Activated naive CD4-positive, alpha-beta T cell treated with anti-CD3 and anti-CD28 coated beads, Interleukin-2, amount 10 ng/mL, durations not matched to agents 7 days and 5 days (primary cell): ENCODE data around the gene CSF3.
A peak's percentile ranks its signal among the peaks of the same experiment; 100 is the strongest.

Experiments
- CTCF ChIA-PET: fragments of 350-600 bp; sonication (Branson Sonifier 250); formaldehyde crosslinking; loops from one replicate; lab custom pipeline; 2021; ENCODE audit warnings: antibody characterized with exemption; lab: Charles Lee
- DNase-seq: peaks from one replicate; pipeline ENCODE4 v3.0.0-alpha.2; 2020
- H3K27ac Mint-ChIP-seq: one replicate; pipeline ENCODE4 v1.8.0; 2021; ENCODE audit warnings: mild to moderate bottlenecking, moderate library complexity, mixed read lengths
- H3K27me3 Mint-ChIP-seq: one replicate; pipeline ENCODE4 v1.8.0; 2021; ENCODE audit warnings: mild to moderate bottlenecking, mixed read lengths
- H3K36me3 Mint-ChIP-seq: one replicate; pipeline ENCODE4 v1.8.0; 2021; ENCODE audit warnings: mixed read lengths
- H3K4me1 Mint-ChIP-seq: one replicate; pipeline ENCODE4 v1.8.0; 2021; ENCODE audit warnings: mixed read lengths
- H3K4me3 Mint-ChIP-seq: one replicate; pipeline ENCODE4 v1.8.0; 2021; ENCODE audit warnings: mild to moderate bottlenecking, moderate library complexity, mixed read lengths
- H3K9me3 Mint-ChIP-seq: one replicate; pipeline ENCODE4 v1.8.0; 2021; ENCODE audit warnings: mixed read lengths

The CSF3 gene

DNA sequence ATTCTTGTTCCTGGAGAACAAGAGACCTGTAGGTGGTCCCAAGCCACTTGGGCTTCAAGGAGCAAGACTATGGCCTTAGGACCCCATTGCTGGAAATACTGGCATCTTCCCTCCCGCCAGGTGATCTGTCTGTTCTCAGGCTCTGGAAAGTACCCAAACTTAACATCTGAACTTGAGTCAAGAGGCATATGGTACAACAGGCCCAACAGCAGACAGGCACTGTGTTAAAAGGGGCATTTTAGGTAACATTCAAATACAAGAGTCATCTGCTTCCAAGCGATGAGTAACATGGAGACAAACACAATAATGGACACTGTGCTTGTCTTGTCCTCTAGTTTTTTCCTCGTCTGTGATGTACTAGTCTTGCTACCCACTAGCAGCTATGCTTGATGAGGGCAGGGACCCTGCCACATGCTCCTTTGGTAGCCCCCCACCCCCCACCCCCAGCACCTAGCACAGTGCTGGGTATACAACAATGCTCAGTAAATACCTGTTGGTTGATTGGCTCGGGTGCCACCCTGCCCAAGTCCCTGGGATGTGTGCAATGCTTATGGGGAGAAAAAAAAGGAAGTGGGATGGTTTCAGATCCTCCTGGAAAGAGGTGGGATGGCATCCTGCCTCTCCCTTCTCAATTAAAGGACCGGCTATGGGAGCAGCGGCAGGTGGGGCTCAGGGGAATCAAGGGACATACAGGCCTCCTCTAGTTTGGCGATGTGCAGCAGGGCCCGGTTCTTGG lies 19.4 kb downstream of the CSF3 start:
- no peak for DNase-seq
- Mint-ChIP-seq H3K36me3 (peaks cover 33% of the 10 kb centered on the region), H3K27ac (no peak overlapping the region), H3K4me1 (no peaks in the 10 kb centered on the region), H3K9me3 (no peaks in the 10 kb centered on the region), H3K4me3 (no peak overlapping the region), H3K27me3 (no peaks in the 10 kb centered on the region)
- CTCF ChIA-PET, result interaction anchor here (0.8 to 2.6 kb wide), 6 partner anchors 8 to 78 kb away, joined by 3 to 9 read pairs (median 4); no protein-coding TSS in a partner anchor

DNA sequence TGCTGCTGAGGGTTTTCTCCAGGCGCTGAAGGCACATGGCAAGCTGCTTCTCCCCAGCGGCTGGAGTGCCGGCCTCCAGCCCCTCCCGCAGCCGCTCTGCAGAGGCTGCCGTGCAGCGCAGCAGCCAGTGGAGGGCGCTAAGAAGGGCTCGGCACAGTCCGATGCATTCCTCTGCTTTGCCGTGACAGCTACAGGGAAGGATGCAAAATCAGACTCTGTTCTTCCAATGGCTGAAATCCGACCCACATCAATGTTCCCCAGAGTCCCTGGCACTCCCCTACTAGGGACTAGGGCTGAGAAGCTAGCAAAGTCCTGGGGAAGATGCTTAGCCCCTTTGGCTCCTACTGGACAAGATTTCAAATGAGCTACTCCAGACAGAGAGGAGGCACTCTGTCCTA lies 19.9 kb downstream of the CSF3 start:
- peaks cover 30% of the 10 kb centered on the region for H3K36me3 Mint-ChIP-seq
- H3K4me3 Mint-ChIP-seq, result no peak overlapping the region
- H3K9me3 Mint-ChIP-seq, result no peaks in the 10 kb centered on the region
- no peaks in the 10 kb centered on the region for H3K4me1 Mint-ChIP-seq
- CTCF ChIA-PET, result interaction anchor here (0.7 to 2.9 kb wide), 9 partner anchors 9 to 82 kb away, joined by 3 to 10 read pairs (median 4); no protein-coding TSS in a partner anchor
- no peaks in the 10 kb centered on the region for H3K27me3 Mint-ChIP-seq
- H3K27ac Mint-ChIP-seq, result no peak overlapping the region
- DNase-seq, result no peak

DNA sequence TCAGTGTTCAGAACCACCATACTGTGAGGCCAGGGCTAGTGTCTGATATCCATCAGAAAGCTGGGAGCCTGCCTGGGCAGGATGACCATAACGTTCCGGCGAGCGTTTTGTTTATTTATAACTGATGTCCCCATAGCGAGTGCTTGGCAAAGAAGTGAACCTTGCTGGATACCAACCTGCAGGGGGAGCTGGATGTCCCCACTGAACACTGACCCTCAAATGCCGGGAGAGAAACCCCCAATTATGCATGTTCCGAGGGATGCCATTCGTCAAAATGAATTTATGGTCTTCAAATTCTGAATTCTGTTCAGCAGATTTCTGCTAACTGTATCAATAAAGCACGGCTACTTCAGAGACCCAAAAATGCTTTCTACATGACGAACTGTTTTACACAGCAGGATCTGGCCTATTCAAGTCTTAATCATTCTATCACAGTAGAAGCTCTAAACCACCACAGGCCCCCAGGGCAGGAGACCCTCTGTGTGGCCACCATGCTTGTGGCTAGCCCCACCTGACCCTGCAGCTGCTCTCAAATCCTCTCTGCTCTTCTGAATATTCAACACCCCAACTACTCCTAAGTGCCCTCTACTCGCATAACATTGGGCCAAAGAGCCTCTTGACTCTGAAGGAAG lies 23.8 kb downstream of the CSF3 start:
- Mint-ChIP-seq H3K9me3 (no peaks in the 10 kb centered on the region), H3K36me3 (peaks cover 20% of the 10 kb centered on the region), H3K4me3 (no peak overlapping the region), H3K4me1 (no peaks in the 10 kb centered on the region), H3K27me3 (no peaks in the 10 kb centered on the region), H3K27ac (no peak overlapping the region)
- CTCF ChIA-PET, result interaction anchor here (0.8 to 1.1 kb wide), 5 partner anchors 11 to 129 kb away, joined by 3 to 5 read pairs (median 4); partner anchors contain the start of gene THRA
- DNase-seq, result no peak

DNA sequence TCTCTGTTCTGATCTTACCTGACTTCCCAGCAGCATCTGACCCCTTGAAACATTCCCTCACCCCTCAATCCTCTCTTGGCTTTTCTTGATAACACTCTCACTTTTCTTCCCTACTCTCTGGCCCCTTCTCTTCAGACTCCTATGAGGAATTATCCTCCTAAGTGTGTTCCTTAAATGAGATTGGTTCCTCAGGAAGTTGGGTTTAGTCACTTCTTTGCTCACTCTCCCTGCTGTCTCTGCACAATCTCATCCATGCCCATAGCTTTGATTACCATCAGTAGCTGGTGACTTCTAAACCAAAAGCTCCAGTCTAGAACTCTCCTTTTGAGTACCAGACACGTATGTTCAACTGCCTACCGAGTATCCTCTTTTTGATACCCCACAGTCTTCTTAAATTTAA lies 26.0 kb downstream of the CSF3 start:
- CTCF ChIA-PET, result no interaction called here

DNA sequence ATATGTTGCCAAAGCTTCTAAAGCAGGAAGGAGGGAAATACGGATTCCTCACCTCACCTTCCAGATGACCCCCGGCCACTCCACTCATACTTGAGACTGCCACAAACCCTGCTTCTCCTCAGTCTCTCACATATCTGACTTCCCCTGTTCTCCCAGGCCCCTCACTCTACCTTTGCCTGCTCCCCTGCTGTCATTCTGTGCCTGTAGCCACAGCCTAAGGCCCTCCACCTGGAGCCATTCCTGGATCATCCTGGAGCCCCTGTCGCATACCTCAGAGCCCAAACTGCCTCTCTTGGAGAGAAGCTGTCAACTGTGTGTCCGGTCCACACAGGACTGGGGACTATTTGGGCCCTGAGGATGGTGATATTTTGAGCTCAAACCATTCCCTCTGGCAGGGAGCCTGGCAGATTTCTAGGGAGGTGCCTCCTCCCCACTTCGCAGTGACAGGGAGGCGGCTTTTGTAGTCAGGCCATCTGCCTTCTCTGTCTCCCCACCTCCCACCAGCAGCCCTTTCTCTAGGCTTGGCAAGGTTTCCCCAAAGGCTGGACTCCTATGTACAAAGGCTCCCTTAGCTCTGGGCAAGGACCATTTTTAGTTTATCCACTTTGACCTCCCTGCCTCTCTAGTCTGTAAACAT lies 41.3 kb downstream of the CSF3 start:
- Mint-ChIP-seq H3K36me3 (peaks cover 10% of the 10 kb centered on the region), H3K27me3 (peaks cover 56% of the 10 kb centered on the region), H3K27ac (no peak overlapping the region), H3K4me3 (no peak overlapping the region), H3K9me3 (no peaks in the 10 kb centered on the region), H3K4me1 (peaks cover 33% of the 10 kb centered on the region)
- CTCF ChIA-PET, result interaction anchor here (0.9 kb wide), 1 partner anchor 19 kb away, joined by 3 read pairs; no protein-coding TSS in a partner anchor
- no peak for DNase-seq

More for the DNA sequence above, 26.0 kb downstream of the CSF3 start:
- no peak overlapping the region for H3K4me3 Mint-ChIP-seq
- no peak for DNase-seq
- H3K9me3 Mint-ChIP-seq, result no peaks in the 10 kb centered on the region
- H3K27ac Mint-ChIP-seq, result no peak overlapping the region
- H3K4me1 Mint-ChIP-seq, result no peaks in the 10 kb centered on the region
- H3K36me3 Mint-ChIP-seq, result peaks cover 23% of the 10 kb centered on the region
- no peaks in the 10 kb centered on the region for H3K27me3 Mint-ChIP-seq

DNA sequence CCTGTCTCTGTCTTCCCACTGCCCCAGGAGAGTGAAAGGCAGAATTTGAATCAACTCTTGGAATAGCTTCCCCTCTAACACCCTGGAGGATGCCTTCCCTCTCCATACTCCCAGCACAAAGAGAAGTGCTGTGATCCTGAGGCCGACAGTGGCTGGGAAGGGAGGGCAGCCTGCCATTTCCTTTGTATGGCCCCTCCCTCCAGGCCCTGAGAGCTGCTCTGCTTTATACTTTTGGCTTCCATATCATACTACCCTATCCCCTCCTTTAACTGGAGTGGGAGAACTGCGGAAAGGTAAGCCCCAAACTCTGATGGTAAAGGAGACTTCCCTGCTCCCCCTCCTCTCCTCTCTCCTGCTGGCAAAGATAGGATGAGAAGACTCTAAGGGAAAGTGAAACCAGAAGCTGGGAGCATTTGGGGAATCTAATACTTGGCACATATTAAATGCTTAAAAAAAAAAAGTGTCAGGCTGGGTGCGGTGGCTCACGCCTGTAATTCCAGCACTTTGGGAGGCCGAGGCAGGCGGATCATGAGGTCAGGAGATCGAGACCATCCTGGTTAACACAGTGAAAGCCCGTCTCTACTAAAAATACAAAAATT lies 43.0 kb downstream of the CSF3 start:
- peaks cover 2% of the 10 kb centered on the region for H3K36me3 Mint-ChIP-seq
- H3K4me3 Mint-ChIP-seq, result no peak overlapping the region
- no peaks in the 10 kb centered on the region for H3K9me3 Mint-ChIP-seq
- CTCF ChIA-PET, result interaction anchor here (1.0 to 3.3 kb wide), 2 partner anchors 45 to 54 kb away, joined by 3 to 17 read pairs; no protein-coding TSS in a partner anchor
- peaks cover 32% of the 10 kb centered on the region for H3K4me1 Mint-ChIP-seq
- no peak overlapping the region for H3K27ac Mint-ChIP-seq
- H3K27me3 Mint-ChIP-seq, result peaks cover 67% of the 10 kb centered on the region
- DNase-seq, result no peak

DNA sequence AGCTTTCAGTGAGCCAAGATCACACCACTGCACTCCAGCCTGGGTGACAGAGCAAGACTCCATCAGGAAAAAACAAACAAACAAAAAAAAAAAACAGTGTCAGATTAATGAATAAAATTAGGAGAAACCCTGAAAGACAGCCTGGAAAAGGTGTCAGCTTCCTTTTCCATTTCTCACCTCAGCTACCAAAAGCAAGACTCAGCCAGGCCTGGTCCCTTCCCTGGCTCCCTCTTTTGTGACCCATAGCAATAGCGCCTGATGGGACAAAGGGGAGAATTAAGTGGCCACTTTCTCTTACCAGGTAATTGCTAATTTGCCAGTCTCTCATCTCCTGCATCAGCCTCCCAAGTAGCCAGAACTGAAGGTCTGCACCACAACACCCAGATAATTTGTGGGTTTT lies 43.6 kb downstream of the CSF3 start:
- H3K9me3 Mint-ChIP-seq, result no peaks in the 10 kb centered on the region
- H3K4me3 Mint-ChIP-seq, result no peak overlapping the region
- no peak for DNase-seq
- no peak overlapping the region for H3K27ac Mint-ChIP-seq
- peaks cover 73% of the 10 kb centered on the region for H3K27me3 Mint-ChIP-seq
- peaks cover 33% of the 10 kb centered on the region for H3K4me1 Mint-ChIP-seq
- CTCF ChIA-PET, result interaction anchor here (1.3 to 3.3 kb wide), 2 partner anchors 27 to 53 kb away, joined by 4 to 17 read pairs; no protein-coding TSS in a partner anchor
- peaks cover 2% of the 10 kb centered on the region for H3K36me3 Mint-ChIP-seq

DNA sequence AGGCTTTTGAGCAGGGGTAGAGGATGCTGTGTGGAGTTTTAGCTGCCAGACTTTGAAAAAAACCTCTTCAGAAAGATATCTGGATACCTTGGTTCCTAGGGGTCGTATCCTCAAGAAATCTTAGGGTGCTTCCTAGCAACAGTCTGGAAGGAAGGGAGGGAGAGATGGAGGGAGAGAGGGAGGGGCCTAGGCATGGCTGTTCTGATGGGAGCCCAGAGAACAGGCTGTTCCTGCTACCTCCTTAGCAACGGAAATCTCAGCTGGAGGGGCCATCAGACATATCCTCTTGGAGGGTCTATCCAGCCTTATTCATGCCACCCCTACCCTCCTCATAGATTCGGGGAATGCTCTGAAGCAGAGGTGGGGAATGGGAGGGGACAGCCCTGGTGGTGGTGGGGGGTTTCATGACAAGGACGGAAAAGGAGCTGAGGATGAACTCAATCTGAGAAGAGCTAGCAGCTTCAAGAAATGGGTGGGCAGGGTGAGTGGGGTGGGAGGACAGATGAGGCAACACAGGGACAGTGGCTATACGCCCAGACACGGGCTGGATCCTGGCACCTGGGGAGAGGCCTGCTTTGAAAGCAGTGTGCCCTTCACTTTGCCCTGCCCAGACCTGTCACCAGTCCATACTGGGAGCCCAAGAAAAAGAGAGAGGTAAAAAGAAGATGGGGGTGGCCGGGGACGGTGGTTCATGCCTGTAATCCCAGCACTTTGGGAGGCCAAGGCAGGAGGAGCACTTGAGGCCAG lies 44.7 kb downstream of the CSF3 start:
- Mint-ChIP-seq H3K27ac (no peak overlapping the region), H3K4me3 (no peak overlapping the region), H3K4me1 (peaks cover 34% of the 10 kb centered on the region), H3K27me3 (peaks cover 84% of the 10 kb centered on the region), H3K9me3 (no peaks in the 10 kb centered on the region), H3K36me3 (no peaks in the 10 kb centered on the region)
- CTCF ChIA-PET, result interaction anchor here (1.1 to 3.3 kb wide), 4 partner anchors 15 to 52 kb away, joined by 4 to 17 read pairs (median 8); no protein-coding TSS in a partner anchor
- no peak for DNase-seq

DNA sequence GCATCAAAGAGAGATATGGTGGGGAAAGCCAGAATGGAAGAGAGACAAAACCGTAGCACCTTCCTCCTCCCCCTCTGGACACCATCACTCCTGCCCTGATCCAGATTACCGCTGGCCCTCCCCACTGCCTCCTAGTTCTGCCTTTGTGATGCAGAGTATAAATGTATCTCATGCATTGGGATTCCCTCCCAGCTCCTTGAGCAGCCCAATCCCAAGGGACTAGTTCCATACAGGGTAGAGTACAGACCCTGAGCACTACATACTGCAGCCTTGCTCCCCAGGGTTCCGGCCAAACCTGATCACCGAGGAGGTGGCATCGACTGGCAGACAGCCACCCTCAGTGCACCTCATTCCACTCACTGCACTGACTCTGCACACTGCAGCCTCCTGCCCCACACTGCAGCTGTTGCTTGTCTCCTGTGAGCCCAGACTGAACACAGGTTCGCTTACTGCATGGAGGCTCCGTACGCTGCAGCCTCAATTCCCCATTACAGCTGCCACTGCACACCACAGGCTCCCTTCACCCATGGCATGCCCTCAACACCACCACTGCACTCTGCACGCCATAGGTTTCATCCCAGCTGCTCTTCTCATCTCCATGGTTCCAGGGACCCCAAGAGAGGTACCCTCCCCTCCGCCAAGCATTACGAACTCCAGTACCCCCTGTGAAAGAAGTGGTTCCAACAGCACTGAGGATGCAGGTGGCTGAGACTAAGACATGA lies 45.8 kb downstream of the CSF3 start:
- peaks cover 86% of the 10 kb centered on the region for H3K27me3 Mint-ChIP-seq
- no peak for DNase-seq
- no peaks in the 10 kb centered on the region for H3K36me3 Mint-ChIP-seq
- no peaks in the 10 kb centered on the region for H3K9me3 Mint-ChIP-seq
- H3K27ac Mint-ChIP-seq, result no peak overlapping the region
- CTCF ChIA-PET, result interaction anchor here (1.1 to 2.9 kb wide), 4 partner anchors 14 to 52 kb away, joined by 5 to 11 read pairs (median 8); no protein-coding TSS in a partner anchor
- H3K4me3 Mint-ChIP-seq, result no peak overlapping the region
- H3K4me1 Mint-ChIP-seq, result peaks cover 33% of the 10 kb centered on the region

DNA sequence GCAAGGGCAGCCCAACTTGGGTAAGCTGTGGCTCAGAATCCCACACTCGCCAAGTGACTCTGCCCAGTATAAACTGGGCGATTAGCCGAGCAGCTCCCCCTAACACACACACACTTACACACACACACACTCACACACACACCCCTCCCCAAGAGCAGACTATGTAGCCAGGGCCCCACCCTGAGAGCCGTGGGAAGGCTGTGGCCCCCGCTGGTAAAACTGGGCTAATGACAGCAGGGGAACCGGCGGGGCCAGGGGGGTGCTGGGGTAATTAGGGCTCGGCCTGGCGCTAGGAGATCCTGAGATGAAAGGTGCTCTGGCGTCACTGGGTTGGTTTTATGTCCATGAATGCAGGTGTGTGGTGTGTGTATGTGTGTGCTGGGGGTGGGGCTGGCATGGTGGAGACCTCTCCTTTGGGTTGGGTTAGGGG lies 46.4 kb downstream of the CSF3 start:
- H3K9me3 Mint-ChIP-seq, result no peaks in the 10 kb centered on the region
- H3K27me3 Mint-ChIP-seq, result peaks cover 80% of the 10 kb centered on the region
- peaks cover 36% of the 10 kb centered on the region for H3K4me1 Mint-ChIP-seq
- no peaks in the 10 kb centered on the region for H3K36me3 Mint-ChIP-seq
- CTCF ChIA-PET, result interaction anchor here (0.7 to 2.9 kb wide), 6 partner anchors 14 to 52 kb away, joined by 3 to 11 read pairs (median 6); no protein-coding TSS in a partner anchor
- peak overlapping the region; percentile 82 for H3K4me3 Mint-ChIP-seq
- H3K27ac Mint-ChIP-seq, result peak overlapping the region; percentile 24
- DNase-seq, result no peak

DNA sequence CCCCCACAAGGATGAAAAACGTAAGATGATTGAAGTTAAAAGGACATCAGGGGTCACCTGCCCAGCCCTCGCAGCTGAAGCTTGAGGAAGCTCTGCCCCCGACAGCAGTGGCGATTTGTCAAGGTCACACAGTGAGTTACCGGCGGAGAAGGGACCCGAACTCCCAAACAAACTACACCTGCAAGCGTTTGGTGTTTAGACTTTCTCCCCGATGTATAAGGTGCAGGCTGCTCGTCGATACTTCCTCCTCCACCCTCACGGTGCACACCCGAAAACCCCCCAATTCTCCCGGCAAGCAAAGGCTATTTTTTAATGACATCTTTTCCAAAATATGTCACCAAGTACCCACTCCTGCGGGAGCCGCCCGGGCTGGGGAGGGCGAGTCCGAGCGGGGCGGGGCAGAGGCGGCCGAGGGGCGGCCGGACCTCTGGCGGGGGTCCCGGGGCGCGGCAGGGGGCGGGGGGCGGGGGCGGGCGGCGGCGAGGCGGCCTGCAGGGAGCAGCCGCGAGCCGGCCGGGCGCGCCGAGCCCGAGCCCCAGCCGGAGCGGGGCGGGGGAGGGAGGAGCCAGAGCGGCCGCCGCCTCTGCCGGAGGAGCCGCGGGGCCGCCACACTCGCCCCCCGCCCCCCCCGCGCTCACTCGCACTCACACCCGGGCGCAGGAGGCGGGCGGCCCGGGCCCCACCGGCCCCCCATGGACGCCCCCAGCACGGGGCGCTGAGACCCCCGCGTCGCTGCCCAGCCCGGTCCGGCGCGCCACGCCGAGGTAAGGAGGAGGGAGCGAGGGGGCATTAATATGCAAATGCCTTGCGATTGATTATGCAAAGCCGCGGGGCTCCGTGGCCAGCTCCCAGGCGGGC lies 47.3 kb downstream of the CSF3 start, which contains the start of gene THRA:
THRA (plus strand) TSS at position 637 of the 858 bp plus-strand sequence. CDS start 11,524 bp downstream, outside the sequence.
- CTCF ChIA-PET, result interaction anchor here (0.7 to 6.9 kb wide), 10 partner anchors 13 to 51 kb away, joined by 3 to 79 read pairs (median 6); no protein-coding TSS in a partner anchor
- H3K27me3 Mint-ChIP-seq, result peaks cover 71% of the 10 kb centered on the region
- peak; percentile 77 for DNase-seq
- H3K9me3 Mint-ChIP-seq, result no peaks in the 10 kb centered on the region
- peaks cover 39% of the 10 kb centered on the region for H3K4me1 Mint-ChIP-seq
- H3K36me3 Mint-ChIP-seq, result no peaks in the 10 kb centered on the region
- peak within 1 kb of the TSS; percentile 82 for H3K4me3 Mint-ChIP-seq
- H3K27ac Mint-ChIP-seq, result peak within 1 kb of the TSS; percentile 24
